Upper lobe of right lung (tissue), 1 donor: ENCODE results near the gene POLR2B. TPM values are rescaled to one million over a fixed set of nuclear protein-coding genes. Genes with fewer than 3 reads are reported as not detected.

Source experiments
- ATAC-seq: fragments of 200-7000 bp; cut with Tn5 transposase; one replicate; pipeline ENCODE4 v1.9.1; 2020; ENCODE audit warnings: mild to moderate bottlenecking, moderate library complexity
- DNase-seq: peaks from one replicate; pipeline ENCODE4 v3.0.0-alpha.2; 2020
- H3K27ac ChIP-seq: fragments of 200-600 bp; one replicate; pipeline ENCODE4 v1.8.0; 2022
- H3K27me3 ChIP-seq: fragments of 200-600 bp; one replicate; pipeline ENCODE4 v1.8.0; 2022; ENCODE audit warnings: mild to moderate bottlenecking
- H3K36me3 ChIP-seq: fragments of 200-600 bp; one replicate; pipeline ENCODE4 v1.8.0; 2022
- H3K4me1 ChIP-seq: fragments of 200-600 bp; one replicate; pipeline ENCODE4 v1.8.0; 2022
- H3K4me3 ChIP-seq: fragments of 200-600 bp; one replicate; pipeline ENCODE4 v1.8.0; 2022; ENCODE audit warnings: mild to moderate bottlenecking
- H3K9me3 ChIP-seq: fragments of 200-600 bp; one replicate; pipeline ENCODE4 v1.8.0; 2022
- CTCF ChIP-seq: fragments of 200-600 bp; IDR thresholded peaks from one replicate; pipeline ENCODE4 v1.8.0; 2022; ENCODE audit warnings: antibody characterized with exemption
- intact Hi-C: fragments of 100-400 bp; cut with DNase I; formaldehyde crosslinking; loops from one replicate; pipeline ENCODE4 v1.11.0; 2022
- total RNA-seq: library from RNA; stranded (reverse); fragmentation: NEBNext Ultra II Directional; extraction: Animal tissue kit (Norgen Biotek cat#: 25700); gene quantifications from one replicate; pipeline ENCODE4 v1.2.1, GENCODE V29; 2021
- donor health status: DM: no; HTN: yes; CAD: no; lungs with severe emphysema.

The POLR2B gene
- total RNA-seq, 1 donor from 2014 or later = 65.8 TPM

GRCh38 chr4:56940971-56941370 lies 37.7 kb upstream of the POLR2B start:
- peaks cover 9% of the 10 kb centered on the region for H3K36me3 ChIP-seq
- intact Hi-C loops = no loop called here
- no peak for TF ChIP-seq CTCF

GRCh38 chr4:56941403-56941802 lies 37.3 kb upstream of the POLR2B start:
- no peaks in the 10 kb centered on the region for H3K4me1 ChIP-seq
- TF ChIP-seq CTCF = no peak
- H3K36me3 ChIP-seq = peaks cover 9% of the 10 kb centered on the region
- intact Hi-C loops = no loop called here
- no peak overlapping the region for H3K27ac ChIP-seq
- no peak for DNase-seq
- no peak overlapping the region for H3K4me3 ChIP-seq
- ATAC-seq = no peak
- no peaks in the 10 kb centered on the region for H3K9me3 ChIP-seq
- no peaks in the 10 kb centered on the region for H3K27me3 ChIP-seq

More at GRCh38 chr4:56940971-56941370, 37.7 kb upstream of the POLR2B start:
- no peaks in the 10 kb centered on the region for H3K27me3 ChIP-seq
- no peaks in the 10 kb centered on the region for H3K9me3 ChIP-seq
- no peaks in the 10 kb centered on the region for H3K4me1 ChIP-seq
- DNase-seq (no peak), ATAC-seq (no peak)
- H3K4me3 ChIP-seq = no peak overlapping the region
- H3K27ac ChIP-seq = no peak overlapping the region

GRCh38 chr4:56953680-56954520 lies 24.8 kb upstream of the POLR2B start:
- no peak overlapping the region for H3K27ac ChIP-seq
- H3K4me1 ChIP-seq = no peaks in the 10 kb centered on the region
- H3K27me3 ChIP-seq = no peaks in the 10 kb centered on the region
- intact Hi-C loops = no loop called here
- ATAC-seq = no peak
- H3K9me3 ChIP-seq = no peaks in the 10 kb centered on the region
- H3K36me3 ChIP-seq = no peaks in the 10 kb centered on the region
- TF ChIP-seq CTCF = no peak
- DNase-seq = no peak
- no peak overlapping the region for H3K4me3 ChIP-seq

- peak; percentile 95 for ATAC-seq
- intact Hi-C loops = no loop called here
- no peak overlapping the region for H3K27ac ChIP-seq
These were observed 20.6 kb upstream of the POLR2B start for GRCh38 chr4:56958111-56958517.

GRCh38 chr4:56959100-56959499 lies 19.6 kb upstream of the POLR2B start:
- ATAC-seq (no peak), DNase-seq (no peak)
- H3K4me1 ChIP-seq = no peaks in the 10 kb centered on the region
- no peaks in the 10 kb centered on the region for H3K9me3 ChIP-seq
- no peak for TF ChIP-seq CTCF
- no peaks in the 10 kb centered on the region for H3K27me3 ChIP-seq
- peaks cover 29% of the 10 kb centered on the region for H3K36me3 ChIP-seq
- intact Hi-C loops = no loop called here
- no peak overlapping the region for H3K27ac ChIP-seq
- H3K4me3 ChIP-seq = no peak overlapping the region

More at GRCh38 chr4:56958111-56958517, 20.6 kb upstream of the POLR2B start:
- TF ChIP-seq CTCF = no peak
- Histone ChIP-seq H3K4me3 (no peak overlapping the region), H3K36me3 (peaks cover 19% of the 10 kb centered on the region), H3K27me3 (no peaks in the 10 kb centered on the region), H3K9me3 (no peaks in the 10 kb centered on the region), H3K4me1 (no peaks in the 10 kb centered on the region)
- no peak for DNase-seq
